Left ventricle myocardium inferior (tissue), 1 donor: Measurements from ENCODE around the gene PGAM4. TPM values are rescaled to one million over a fixed set of nuclear protein-coding genes. Genes with fewer than 3 reads are reported as not detected.

Source experiments
- DNase-seq: peaks from one replicate; pipeline ENCODE4 v3.0.0-alpha.2; 2020
- H3K27ac ChIP-seq: fragments of 200-600 bp; replicated peaks from 2 replicates; pipeline ENCODE4 v1.8.0; 2021
- H3K27me3 ChIP-seq: fragments of 200-600 bp; 2 replicates; pipeline ENCODE4 v1.8.0; 2021; ENCODE audit warnings: low read depth
- H3K36me3 ChIP-seq: fragments of 200-600 bp; 2 replicates; pipeline ENCODE4 v1.8.0; 2021
- H3K4me1 ChIP-seq: fragments of 200-600 bp; 2 replicates; pipeline ENCODE4 v1.8.0; 2021
- H3K4me3 ChIP-seq: fragments of 200-600 bp; 2 replicates; pipeline ENCODE4 v1.8.0; 2021; ENCODE audit warnings: mild to moderate bottlenecking, moderate library complexity
- H3K9me3 ChIP-seq: fragments of 200-600 bp; replicated peaks from 2 replicates; pipeline ENCODE4 v1.8.0; 2021
- CTCF ChIP-seq: fragments of 200-600 bp; IDR thresholded peaks from 2 replicates; pipeline ENCODE4 v1.8.0; 2021; ENCODE audit warnings: antibody characterized with exemption, mild to moderate bottlenecking, borderline replicate concordance
- intact Hi-C: fragments of 100-400 bp; cut with micrococcal nuclease; formaldehyde crosslinking; loops from one replicate; pipeline ENCODE4 v1.11.0; 2022
- total RNA-seq: library from RNA; stranded (reverse); fragmentation: NEBNext Ultra II Directional; extraction: Animal tissue kit (Norgen Biotek cat#: 25700); gene quantifications from one replicate; pipeline ENCODE4 v1.2.1, GENCODE V29; 2021
- donor health status: DM: no; HTN: yes; CAD: no; lungs with severe emphysema.

The PGAM4 gene
- total RNA-seq, 1 donor from 2014 or later: not detected

GRCh38 chrX:77960567-77960966, 8.9 kb downstream of the PGAM4 start:
- H3K4me3 ChIP-seq: no peak overlapping the region
- no peaks in the 10 kb centered on the region for H3K27me3 ChIP-seq
- H3K4me1 ChIP-seq: no peaks in the 10 kb centered on the region
- peaks cover 13% of the 10 kb centered on the region for H3K9me3 ChIP-seq
- H3K27ac ChIP-seq: no peak overlapping the region
- TF ChIP-seq CTCF: no peak
- intact Hi-C loops: no loop called here
- DNase-seq: no peak
- no peaks in the 10 kb centered on the region for H3K36me3 ChIP-seq

GRCh38 chrX:77953708-77954107, 15.7 kb downstream of the PGAM4 start:
- Histone ChIP-seq H3K36me3 (no peaks in the 10 kb centered on the region), H3K9me3 (peaks cover 10% of the 10 kb centered on the region), H3K27ac (no peak overlapping the region), H3K4me3 (no peak overlapping the region), H3K27me3 (no peaks in the 10 kb centered on the region), H3K4me1 (peaks cover 10% of the 10 kb centered on the region)
- TF ChIP-seq CTCF: no peak
- intact Hi-C loops: no loop called here
- DNase-seq: no peak

- Histone ChIP-seq H3K36me3 (no peaks in the 10 kb centered on the region), H3K4me1 (peaks cover 10% of the 10 kb centered on the region), H3K27ac (no peak overlapping the region), H3K9me3 (peaks cover 6% of the 10 kb centered on the region), H3K4me3 (no peak overlapping the region), H3K27me3 (no peaks in the 10 kb centered on the region)
- intact Hi-C loops: no loop called here
- TF ChIP-seq CTCF: no peak
- no peak for DNase-seq
These were observed 16.1 kb downstream of the PGAM4 start for GRCh38 chrX:77953302-77953701.

- H3K4me1 ChIP-seq: peaks cover 10% of the 10 kb centered on the region
- TF ChIP-seq CTCF: no peak
- intact Hi-C loops: no loop called here
- H3K27me3 ChIP-seq: no peaks in the 10 kb centered on the region
- no peaks in the 10 kb centered on the region for H3K9me3 ChIP-seq
- no peak for DNase-seq
- no peak overlapping the region for H3K4me3 ChIP-seq
- H3K36me3 ChIP-seq: no peaks in the 10 kb centered on the region
- no peak overlapping the region for H3K27ac ChIP-seq
These were observed 17.3 kb downstream of the PGAM4 start for GRCh38 chrX:77952173-77952572.

GRCh38 chrX:77949840-77950239, 19.6 kb downstream of the PGAM4 start:
- Histone ChIP-seq H3K9me3 (no peaks in the 10 kb centered on the region), H3K36me3 (no peaks in the 10 kb centered on the region), H3K27ac (no peak overlapping the region), H3K4me3 (no peak overlapping the region), H3K4me1 (peaks cover 14% of the 10 kb centered on the region), H3K27me3 (no peaks in the 10 kb centered on the region)
- no peak for TF ChIP-seq CTCF
- DNase-seq: no peak
- intact Hi-C loops: no loop called here

GRCh38 chrX:77946571-77946970, 22.9 kb downstream of the PGAM4 start:
- DNase-seq: no peak
- Histone ChIP-seq H3K4me3 (no peak overlapping the region), H3K9me3 (no peaks in the 10 kb centered on the region), H3K36me3 (no peaks in the 10 kb centered on the region), H3K4me1 (peaks cover 3% of the 10 kb centered on the region), H3K27me3 (no peaks in the 10 kb centered on the region), H3K27ac (no peak overlapping the region)
- intact Hi-C loops: no loop called here
- no peak for TF ChIP-seq CTCF
